ENCODE results near the gene MCF2L. TPM values are rescaled to one million over a fixed set of nuclear protein-coding genes. Genes with fewer than 3 reads are reported as not detected.

MCF2L gene
- polyA plus RNA-seq, 1 donor (not counting 4 experiments of a cell fraction or from before 2014, with no cell fraction given), result 0.14 TPM

DNA sequence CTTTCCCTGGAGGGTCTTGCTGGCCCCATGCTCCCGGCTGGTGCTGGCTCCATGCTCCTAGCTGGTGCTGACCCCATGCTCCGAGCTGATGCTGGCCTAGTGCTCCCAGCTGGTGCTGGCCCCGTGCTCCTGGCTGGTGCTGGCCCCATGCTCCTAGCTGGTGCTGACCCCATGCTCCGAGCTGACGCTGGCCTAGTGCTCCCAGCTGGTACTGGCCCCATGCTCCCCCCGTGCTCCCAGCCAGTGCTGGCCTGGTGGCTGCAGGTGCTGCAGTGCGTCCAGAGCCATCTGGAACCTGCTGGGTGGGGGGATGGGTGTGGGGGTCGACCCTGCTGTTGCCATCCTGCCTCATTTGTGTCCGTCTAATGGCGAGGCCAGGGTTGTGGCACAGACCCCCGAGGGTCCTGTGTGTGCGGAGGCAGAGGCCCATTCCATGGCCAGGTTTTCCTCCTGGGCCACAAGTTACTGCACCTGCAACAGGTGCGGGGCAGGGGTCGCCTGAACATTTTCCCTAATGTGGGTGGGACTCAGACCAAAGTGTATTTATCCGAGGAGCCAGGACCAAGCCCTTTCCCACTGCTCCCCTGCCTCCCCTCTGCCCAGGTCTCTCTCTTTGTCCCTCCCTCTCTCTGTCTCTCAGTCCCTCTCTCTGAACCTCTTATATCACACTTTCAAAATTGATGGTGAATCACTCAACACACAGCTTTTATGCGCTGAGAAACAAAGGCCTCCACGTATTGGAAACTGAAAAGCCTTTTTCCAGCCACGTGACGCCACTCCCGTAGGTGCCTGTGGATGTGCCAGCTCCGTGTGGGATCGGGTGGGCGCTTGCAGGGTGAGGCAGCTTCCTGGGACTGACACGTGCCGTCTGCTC is 45.1 kb downstream of the MCF2L start:
- DNase-seq (ENCODE audit: low read depth, low spot score) (no peak), FAIRE-seq (no peak)
- H3K4me2 ChIP-seq (ENCODE audit: control insufficient read depth, extremely low read depth, insufficient read depth, low read depth, low read length), result peak overlapping the region; percentile 32
- no peak overlapping the region for H3K4me3 ChIP-seq (ENCODE audit: control insufficient read depth in 2 of 3, extremely low read depth in 1 of 3, insufficient read depth in 2 of 3, low read depth in 1 of 3, low read length in 3 of 3)
- H3K36me3 ChIP-seq (ENCODE audit: control insufficient read depth in 2 of 2, extremely low read depth in 1 of 2, insufficient read depth in 2 of 2, low read length in 2 of 2), result no peaks in the 10 kb centered on the region
- no peak overlapping the region for H3K27ac ChIP-seq (ENCODE audit: control insufficient read depth, insufficient read depth, low read length)
- peaks cover 32% of the 10 kb centered on the region for H3K27me3 ChIP-seq (ENCODE audit: control insufficient read depth, extremely low read depth, insufficient read depth, low read length)
- peak overlapping the region; percentile 39 for H2AFZ ChIP-seq (ENCODE audit: control insufficient read depth, low read length)
- no peaks in the 10 kb centered on the region for H4K20me1 ChIP-seq (ENCODE audit: control insufficient read depth, extremely low read depth, insufficient read depth, low read length)
- TF ChIP-seq EZH2 (IDR thresholded peaks at IDR 0.05; ENCODE audit: low read length), result no peak
- no peak for TF ChIP-seq CTCF (optimal IDR thresholded peaks at IDR 0.05 in 1 of 3, IDR thresholded peaks at IDR 0.05 in 1 of 3, conservative IDR thresholded peaks at IDR 0.05 in 1 of 3; ENCODE audit: extremely low read depth in 1 of 3, insufficient read depth in 2 of 3, low read length in 3 of 3)
- H3K4me1 ChIP-seq (ENCODE audit: control insufficient read depth, extremely low read depth, insufficient read depth, low read length), result peaks cover 9% of the 10 kb centered on the region
- dilution Hi-C loops (cut with MboI; ENCODE audit: extremely low pct_ligation_motif_present, low sequenced_read_pairs), result no loop called here
- H3K9me3 ChIP-seq (ENCODE audit: control insufficient read depth, low read depth, low read length), result no peaks in the 10 kb centered on the region
- H3K9ac ChIP-seq (ENCODE audit: control insufficient read depth, extremely low read depth, insufficient read depth, low read length), result no peak overlapping the region
- no peaks in the 10 kb centered on the region for H3K79me2 ChIP-seq (ENCODE audit: control insufficient read depth, insufficient read depth, low read length)
- no peaks in the 10 kb centered on the region for H3K9me1 ChIP-seq (ENCODE audit: control insufficient read depth, extremely low read depth, insufficient read depth, low read length)

- peak overlapping the region; percentile 32 for H3K4me2 ChIP-seq (ENCODE audit: control insufficient read depth, extremely low read depth, insufficient read depth, low read depth, low read length)
- no peak overlapping the region for H3K27ac ChIP-seq (ENCODE audit: control insufficient read depth, insufficient read depth, low read length)
- no peak overlapping the region for H3K9ac ChIP-seq (ENCODE audit: control insufficient read depth, extremely low read depth, insufficient read depth, low read length)
- no peaks in the 10 kb centered on the region for H3K9me1 ChIP-seq (ENCODE audit: control insufficient read depth, extremely low read depth, insufficient read depth, low read length)
- H3K27me3 ChIP-seq (ENCODE audit: control insufficient read depth, extremely low read depth, insufficient read depth, low read length), result peaks cover 32% of the 10 kb centered on the region
- H3K4me1 ChIP-seq (ENCODE audit: control insufficient read depth, extremely low read depth, insufficient read depth, low read length), result peaks cover 9% of the 10 kb centered on the region
- H2AFZ ChIP-seq (ENCODE audit: control insufficient read depth, low read length), result peak overlapping the region; percentile 39
- H3K9me3 ChIP-seq (ENCODE audit: control insufficient read depth, low read depth, low read length), result no peaks in the 10 kb centered on the region
- no peak overlapping the region for H3K4me3 ChIP-seq (ENCODE audit: control insufficient read depth in 2 of 3, extremely low read depth in 1 of 3, insufficient read depth in 2 of 3, low read depth in 1 of 3, low read length in 3 of 3)
- dilution Hi-C loops (cut with MboI; ENCODE audit: extremely low pct_ligation_motif_present, low sequenced_read_pairs), result no loop called here
- TF ChIP-seq EZH2 (IDR thresholded peaks at IDR 0.05; ENCODE audit: low read length), result no peak
- no peak for TF ChIP-seq CTCF (optimal IDR thresholded peaks at IDR 0.05 in 1 of 3, IDR thresholded peaks at IDR 0.05 in 1 of 3, conservative IDR thresholded peaks at IDR 0.05 in 1 of 3; ENCODE audit: extremely low read depth in 1 of 3, insufficient read depth in 2 of 3, low read length in 3 of 3)
- H3K79me2 ChIP-seq (ENCODE audit: control insufficient read depth, insufficient read depth, low read length), result no peaks in the 10 kb centered on the region
- no peaks in the 10 kb centered on the region for H4K20me1 ChIP-seq (ENCODE audit: control insufficient read depth, extremely low read depth, insufficient read depth, low read length)
- FAIRE-seq, result no peak
- no peak for DNase-seq (ENCODE audit: low read depth, low spot score)
- no peaks in the 10 kb centered on the region for H3K36me3 ChIP-seq (ENCODE audit: control insufficient read depth in 2 of 2, extremely low read depth in 1 of 2, insufficient read depth in 2 of 2, low read length in 2 of 2)
Observed at GRCh38 chr13:113014752-113015745, 46.0 kb downstream of the MCF2L start.

All from keratinocyte (primary cell).